ENCODE data around the gene NAPEPLD.

GRCh38 chr7:103140061-103140460 is 8.8 kb downstream of the NAPEPLD start:
- TF ChIP-seq CSDC2 (CRISPR knock-in tag; IDR thresholded peaks at IDR 0.05) (no peak), CREB5 (CRISPR knock-in tag; IDR thresholded peaks at IDR 0.05; ENCODE audit: low read depth) (no peak), TOX (CRISPR knock-in tag; IDR thresholded peaks at IDR 0.05; ENCODE audit: borderline replicate concordance) (no peak), GLIS3 (CRISPR knock-in tag; IDR thresholded peaks at IDR 0.05) (no peak)
